OCI-LY7 (cell line): ENCODE measurements around the gene POPDC2.

Experiments
- EZH2phosphoT487 ChIP-seq: fragments of 200-600 bp; sonication (generic); IDR thresholded peaks from 2 replicates; pipeline ENCODE4 v1.6.1; 2018; ENCODE audit warnings: low read depth, borderline replicate concordance, mild to moderate bottlenecking, mixed run types, antibody characterized with exemption, low read length, moderate library complexity, mixed read lengths
- TF ChIP-seq, protein P1 (sequence below): fragments of 200-600 bp; sonication (generic); conservative IDR thresholded peaks from 2 replicates; pipeline ENCODE4 v1.5.1; 2014; ENCODE audit warnings: mild to moderate bottlenecking, antibody characterized with exemption, low read length, moderate library complexity, mixed read lengths

DNA sequence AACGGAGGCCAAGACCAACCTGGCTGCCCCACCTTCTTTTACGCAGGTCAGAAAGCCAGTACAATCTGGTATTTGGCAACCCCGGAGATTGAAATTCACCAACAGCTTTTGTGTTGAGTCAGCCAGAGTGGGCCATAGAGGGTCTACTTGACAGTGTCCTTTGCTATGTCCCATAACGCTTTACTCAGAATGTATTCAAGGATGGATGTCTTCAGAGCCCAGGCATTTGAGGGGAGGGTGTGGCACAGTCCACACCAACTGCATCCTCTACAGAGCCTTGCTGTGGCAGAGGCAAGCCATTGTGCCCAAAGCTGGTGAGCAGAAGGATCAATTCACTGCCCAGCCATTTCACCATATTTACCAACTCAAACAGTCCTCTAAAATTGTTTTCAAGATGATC, 44.3 kb downstream of the POPDC2 start:
- TF ChIP-seq, protein P1, sequence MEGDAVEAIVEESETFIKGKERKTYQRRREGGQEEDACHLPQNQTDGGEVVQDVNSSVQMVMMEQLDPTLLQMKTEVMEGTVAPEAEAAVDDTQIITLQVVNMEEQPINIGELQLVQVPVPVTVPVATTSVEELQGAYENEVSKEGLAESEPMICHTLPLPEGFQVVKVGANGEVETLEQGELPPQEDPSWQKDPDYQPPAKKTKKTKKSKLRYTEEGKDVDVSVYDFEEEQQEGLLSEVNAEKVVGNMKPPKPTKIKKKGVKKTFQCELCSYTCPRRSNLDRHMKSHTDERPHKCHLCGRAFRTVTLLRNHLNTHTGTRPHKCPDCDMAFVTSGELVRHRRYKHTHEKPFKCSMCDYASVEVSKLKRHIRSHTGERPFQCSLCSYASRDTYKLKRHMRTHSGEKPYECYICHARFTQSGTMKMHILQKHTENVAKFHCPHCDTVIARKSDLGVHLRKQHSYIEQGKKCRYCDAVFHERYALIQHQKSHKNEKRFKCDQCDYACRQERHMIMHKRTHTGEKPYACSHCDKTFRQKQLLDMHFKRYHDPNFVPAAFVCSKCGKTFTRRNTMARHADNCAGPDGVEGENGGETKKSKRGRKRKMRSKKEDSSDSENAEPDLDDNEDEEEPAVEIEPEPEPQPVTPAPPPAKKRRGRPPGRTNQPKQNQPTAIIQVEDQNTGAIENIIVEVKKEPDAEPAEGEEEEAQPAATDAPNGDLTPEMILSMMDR = no peak
- no peak for TF ChIP-seq EZH2phosphoT487
